ENCODE measurements around the gene TMEM62.
"Not testable (repeated sequence)": the region's sequence is repeated elsewhere in the genome, so short reads cannot be mapped to it uniquely, and the experiment has no call there.

The TMEM62 gene

DNA sequence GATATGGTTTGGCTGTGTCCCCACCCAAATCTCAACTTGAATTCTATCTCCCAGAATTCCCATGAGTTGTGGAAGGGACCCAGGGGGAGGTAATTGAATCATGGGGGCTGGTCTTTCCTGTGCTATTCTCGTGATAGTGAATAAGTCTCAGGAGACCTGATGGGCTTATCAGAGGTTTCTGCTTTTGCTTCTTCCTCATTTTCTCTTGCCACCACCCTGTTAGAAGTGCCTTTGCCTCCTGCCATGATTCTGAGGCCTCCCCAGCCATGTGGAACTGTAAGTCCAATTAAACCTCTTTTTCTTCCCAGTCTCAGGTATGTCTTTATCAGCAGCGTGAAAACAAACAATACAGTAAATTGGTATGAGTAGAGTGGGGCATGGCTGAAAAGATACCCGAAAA, 64.4 kb downstream of the TMEM62 start:
- H3K36me3 ChIP-seq (ENCODE audit: insufficient read depth, low read length): peaks cover 34% of the 10 kb centered on the region
- not testable (repeated sequence) for H3K27ac ChIP-seq (ENCODE audit: low read depth, low read length); H3K4me1 ChIP-seq (ENCODE audit: insufficient read depth, low read length); H3K9me3 ChIP-seq (ENCODE audit: insufficient read depth, low read depth, low read length); H3K4me3 ChIP-seq (ENCODE audit: low read length); H3K9ac ChIP-seq (ENCODE audit: low read depth, low read length); H3K27me3 ChIP-seq (ENCODE audit: insufficient read depth, low read length)
- WGBS: 90% methylated on average over 3 of the region's 3 CpGs

GRCh38 chr15:43198556-43198955, 65.2 kb downstream of the TMEM62 start:
- peaks cover 28% of the 10 kb centered on the region for H3K36me3 ChIP-seq (ENCODE audit: insufficient read depth, low read length)
- H3K4me1 ChIP-seq (ENCODE audit: insufficient read depth, low read length); H3K9ac ChIP-seq (ENCODE audit: low read depth, low read length); H3K27ac ChIP-seq (ENCODE audit: low read depth, low read length); H3K9me3 ChIP-seq (ENCODE audit: insufficient read depth, low read depth, low read length); H3K27me3 ChIP-seq (ENCODE audit: insufficient read depth, low read length); H3K4me3 ChIP-seq (ENCODE audit: low read length): not testable (repeated sequence)
- 92% methylated on average over 4 of the region's 4 CpGs for WGBS

DNA sequence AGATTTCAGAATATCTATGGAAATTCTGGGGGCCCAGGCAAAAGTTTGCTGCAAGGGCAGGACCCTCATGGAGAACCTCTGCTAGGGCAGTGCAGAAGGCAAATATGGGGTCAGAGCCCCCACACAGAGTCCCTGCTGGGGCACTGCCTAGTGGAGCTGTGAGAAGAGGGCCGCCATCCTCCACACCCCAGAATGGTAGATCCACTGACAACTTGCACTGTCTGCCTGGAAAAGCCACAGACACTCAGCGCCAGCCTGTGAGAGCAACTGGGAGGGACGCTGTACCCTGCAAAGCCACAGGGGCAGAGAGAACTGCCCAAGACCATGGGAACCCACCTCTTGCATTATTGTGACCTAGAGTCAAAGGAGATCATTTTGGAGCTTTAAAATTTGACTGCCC, 65.6 kb downstream of the TMEM62 start:
- H3K36me3 ChIP-seq (ENCODE audit: insufficient read depth, low read length): peaks cover 24% of the 10 kb centered on the region
- no peaks in the 10 kb centered on the region for H3K9me3 ChIP-seq (ENCODE audit: insufficient read depth, low read depth, low read length)
- 65% methylated on average over 3 of the region's 3 CpGs for WGBS

GRCh38 chr15:43199945-43200488, 66.6 kb downstream of the TMEM62 start:
- Histone ChIP-seq H3K27ac (ENCODE audit: low read depth, low read length) (no peak overlapping the region), H3K36me3 (ENCODE audit: insufficient read depth, low read length) (peaks cover 14% of the 10 kb centered on the region; the same call in 1 of the 2 replicates), H3K9ac (ENCODE audit: low read depth, low read length) (no peak overlapping the region), H3K27me3 (ENCODE audit: insufficient read depth, low read length) (no peaks in the 10 kb centered on the region), H3K4me3 (ENCODE audit: low read length) (no peak overlapping the region), H3K4me1 (ENCODE audit: insufficient read depth, low read length) (no peaks in the 10 kb centered on the region), H3K9me3 (ENCODE audit: insufficient read depth, low read depth, low read length) (no peaks in the 10 kb centered on the region)
- 100% methylated on average over 2 of the region's 3 CpGs for WGBS

More for the DNA sequence above, 65.6 kb downstream of the TMEM62 start:
- H3K9ac ChIP-seq (ENCODE audit: low read depth, low read length): no peak overlapping the region
- H3K4me3 ChIP-seq (ENCODE audit: low read length): no peak overlapping the region
- no peaks in the 10 kb centered on the region for H3K27me3 ChIP-seq (ENCODE audit: insufficient read depth, low read length)
- no peaks in the 10 kb centered on the region for H3K4me1 ChIP-seq (ENCODE audit: insufficient read depth, low read length)
- H3K27ac ChIP-seq (ENCODE audit: low read depth, low read length): no peak overlapping the region

DNA sequence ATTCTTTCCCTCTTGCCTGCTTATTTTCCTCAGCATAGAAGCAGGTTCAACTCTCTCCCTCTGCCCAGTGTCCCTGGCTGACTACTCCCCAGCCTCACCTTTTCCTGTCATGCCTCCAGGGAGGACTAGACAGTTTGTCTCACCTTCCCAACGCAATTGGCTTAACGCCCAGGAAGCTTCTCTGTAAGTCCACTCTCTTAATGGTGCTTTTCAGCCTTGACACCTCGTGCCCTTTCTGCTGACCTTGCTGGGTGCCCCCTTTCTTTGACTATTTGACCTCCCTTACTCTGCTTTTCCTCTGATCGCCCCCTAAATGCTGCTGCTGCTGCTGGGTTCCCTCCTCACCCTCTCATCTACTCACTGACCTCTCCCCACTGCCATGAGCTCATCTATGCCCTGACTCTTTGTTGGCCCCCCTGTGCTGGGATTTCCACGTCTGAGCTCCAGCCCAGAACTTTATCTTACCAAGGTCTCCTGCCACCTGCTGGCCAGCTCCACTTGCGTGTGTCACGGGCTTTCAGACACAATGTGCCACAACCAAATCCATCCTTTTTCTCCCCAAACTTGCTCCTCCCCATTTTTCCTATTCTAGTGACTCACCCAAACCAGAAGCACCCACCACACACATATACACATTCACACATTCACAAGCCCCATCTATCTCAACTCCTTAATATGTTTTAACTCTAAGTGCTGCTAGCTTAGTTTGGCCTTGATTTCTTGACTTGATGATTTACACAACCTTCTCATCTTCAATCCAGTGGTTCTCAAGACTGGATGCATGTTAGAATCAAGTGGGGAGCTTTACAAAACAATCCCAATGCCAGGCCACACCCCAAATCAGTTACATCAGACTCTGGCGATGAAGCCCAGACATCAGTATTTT, 70.9 kb downstream of the TMEM62 start:
- 52% methylated on average over 8 of the region's 8 CpGs for WGBS
- H3K27me3 ChIP-seq (ENCODE audit: insufficient read depth, low read length): no peaks in the 10 kb centered on the region
- H3K4me3 ChIP-seq (ENCODE audit: low read length): no peak overlapping the region

DNA sequence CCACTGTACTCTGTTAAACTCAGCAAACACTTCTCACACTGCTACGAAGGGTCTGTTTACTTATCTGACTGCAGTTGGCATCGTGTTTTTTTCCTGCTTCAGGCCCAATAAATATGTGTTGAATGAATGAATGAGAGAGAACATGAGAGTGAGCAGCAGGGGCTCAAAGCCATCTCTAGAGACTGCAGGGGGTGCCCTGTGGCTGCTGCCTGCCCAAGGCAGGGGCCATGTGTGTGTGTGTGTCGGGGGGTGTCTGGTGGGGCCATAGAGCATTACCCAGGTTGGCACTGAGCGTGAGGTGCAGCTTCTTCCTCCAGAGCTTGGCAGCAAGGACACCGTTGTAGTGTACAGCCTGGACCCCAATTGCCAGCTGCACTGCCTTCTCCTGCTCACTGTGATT, 72.7 kb downstream of the TMEM62 start:
- H3K27me3 ChIP-seq (ENCODE audit: insufficient read depth, low read length): no peaks in the 10 kb centered on the region
- H3K9ac ChIP-seq (ENCODE audit: low read depth, low read length): no peak overlapping the region
- no peak overlapping the region for H3K27ac ChIP-seq (ENCODE audit: low read depth, low read length)
- H3K9me3 ChIP-seq (ENCODE audit: insufficient read depth, low read depth, low read length): no peaks in the 10 kb centered on the region
- no peaks in the 10 kb centered on the region for H3K36me3 ChIP-seq (ENCODE audit: insufficient read depth, low read length)
- no peaks in the 10 kb centered on the region for H3K4me1 ChIP-seq (ENCODE audit: insufficient read depth, low read length)
- no peak overlapping the region for H3K4me3 ChIP-seq (ENCODE audit: low read length)
- WGBS: 88% methylated on average over 5 of the region's 5 CpGs

More for the DNA sequence above, 70.9 kb downstream of the TMEM62 start:
- Histone ChIP-seq H3K27ac (ENCODE audit: low read depth, low read length) (no peak overlapping the region), H3K9me3 (ENCODE audit: insufficient read depth, low read depth, low read length) (no peaks in the 10 kb centered on the region), H3K4me1 (ENCODE audit: insufficient read depth, low read length) (no peaks in the 10 kb centered on the region), H3K36me3 (ENCODE audit: insufficient read depth, low read length) (no peaks in the 10 kb centered on the region), H3K9ac (ENCODE audit: low read depth, low read length) (no peak overlapping the region)

DNA sequence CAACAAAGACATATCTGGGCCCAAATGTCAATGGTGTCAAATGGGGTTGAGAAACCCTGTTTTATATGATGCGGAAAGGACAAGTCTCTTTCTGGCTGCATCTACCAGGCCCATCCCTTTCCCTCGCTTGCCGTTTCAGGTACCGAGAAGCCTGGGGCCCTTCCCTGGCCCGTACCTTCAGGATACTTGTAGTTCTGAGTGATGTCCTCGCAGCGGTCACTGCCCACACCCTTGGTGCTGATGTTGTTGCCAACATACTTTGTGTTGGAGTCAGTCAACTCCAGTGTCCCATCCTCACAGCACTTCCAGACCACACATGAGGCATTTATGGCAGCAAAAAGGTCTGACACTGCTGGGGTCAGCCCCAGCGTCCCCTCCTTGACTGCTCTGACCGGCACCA, 73.6 kb downstream of the TMEM62 start:
- H3K27ac ChIP-seq (ENCODE audit: low read depth, low read length): no peak overlapping the region
- H3K9me3 ChIP-seq (ENCODE audit: insufficient read depth, low read depth, low read length): no peaks in the 10 kb centered on the region
- H3K9ac ChIP-seq (ENCODE audit: low read depth, low read length): no peak overlapping the region
- H3K4me3 ChIP-seq (ENCODE audit: low read length): no peak overlapping the region
- WGBS: 93% methylated on average over 9 of the region's 9 CpGs
- no peaks in the 10 kb centered on the region for H3K4me1 ChIP-seq (ENCODE audit: insufficient read depth, low read length)
- no peaks in the 10 kb centered on the region for H3K36me3 ChIP-seq (ENCODE audit: insufficient read depth, low read length)
- H3K27me3 ChIP-seq (ENCODE audit: insufficient read depth, low read length): no peaks in the 10 kb centered on the region

DNA sequence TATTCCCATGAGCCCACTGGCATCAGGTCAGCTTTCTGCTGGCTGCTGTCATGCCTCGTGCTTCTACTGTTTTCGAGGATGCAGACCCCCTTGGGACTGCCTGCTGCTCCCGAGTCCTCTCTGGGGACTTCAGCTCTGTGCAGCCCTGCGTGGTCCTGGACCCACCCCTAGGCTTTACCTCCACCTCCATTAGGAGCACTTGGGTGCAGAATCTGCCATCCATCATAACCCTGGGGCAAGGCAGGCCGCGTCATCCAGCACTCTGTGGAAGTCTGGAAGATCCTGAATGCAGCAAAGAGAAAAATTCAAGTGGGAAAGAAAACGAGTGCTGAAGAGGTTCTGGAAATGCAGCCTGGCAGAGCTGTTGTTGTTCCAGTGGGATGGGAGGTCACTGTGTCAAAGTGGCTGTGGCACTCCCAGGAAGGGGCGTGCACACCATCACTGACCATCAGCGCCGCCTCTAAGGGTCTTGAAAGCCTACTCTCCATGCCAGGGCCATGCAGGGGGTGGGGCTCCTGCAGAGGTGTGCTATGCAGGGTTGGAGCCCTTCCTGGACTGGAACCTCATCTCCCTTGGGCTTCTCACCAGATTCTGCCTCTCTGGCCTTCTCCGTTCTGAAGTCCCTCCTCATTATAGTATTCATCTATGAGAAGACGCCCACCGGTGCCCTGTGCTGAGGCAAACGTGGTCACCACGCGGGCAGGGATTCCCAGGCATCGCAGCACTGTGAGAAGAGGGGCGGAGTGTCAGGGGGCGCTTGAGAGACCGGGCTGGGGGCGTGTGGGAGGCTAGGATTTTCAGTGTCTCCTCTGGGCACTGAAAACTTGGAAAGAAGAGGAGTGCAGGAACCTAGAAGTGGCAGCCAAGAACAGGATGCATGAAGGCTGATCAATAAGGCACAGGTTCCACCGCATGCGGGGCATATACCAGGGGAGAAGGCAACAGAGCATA, 74.9 kb downstream of the TMEM62 start:
- no peak overlapping the region for H3K9ac ChIP-seq (ENCODE audit: low read depth, low read length)
- no peak overlapping the region for H3K27ac ChIP-seq (ENCODE audit: low read depth, low read length)
- no peaks in the 10 kb centered on the region for H3K9me3 ChIP-seq (ENCODE audit: insufficient read depth, low read depth, low read length)
- 80% methylated on average over 23 of the region's 23 CpGs for WGBS
- H3K4me1 ChIP-seq (ENCODE audit: insufficient read depth, low read length): no peaks in the 10 kb centered on the region
- no peak overlapping the region for H3K4me3 ChIP-seq (ENCODE audit: low read length)
- H3K36me3 ChIP-seq (ENCODE audit: insufficient read depth, low read length): no peaks in the 10 kb centered on the region
- H3K27me3 ChIP-seq (ENCODE audit: insufficient read depth, low read length): no peaks in the 10 kb centered on the region

DNA sequence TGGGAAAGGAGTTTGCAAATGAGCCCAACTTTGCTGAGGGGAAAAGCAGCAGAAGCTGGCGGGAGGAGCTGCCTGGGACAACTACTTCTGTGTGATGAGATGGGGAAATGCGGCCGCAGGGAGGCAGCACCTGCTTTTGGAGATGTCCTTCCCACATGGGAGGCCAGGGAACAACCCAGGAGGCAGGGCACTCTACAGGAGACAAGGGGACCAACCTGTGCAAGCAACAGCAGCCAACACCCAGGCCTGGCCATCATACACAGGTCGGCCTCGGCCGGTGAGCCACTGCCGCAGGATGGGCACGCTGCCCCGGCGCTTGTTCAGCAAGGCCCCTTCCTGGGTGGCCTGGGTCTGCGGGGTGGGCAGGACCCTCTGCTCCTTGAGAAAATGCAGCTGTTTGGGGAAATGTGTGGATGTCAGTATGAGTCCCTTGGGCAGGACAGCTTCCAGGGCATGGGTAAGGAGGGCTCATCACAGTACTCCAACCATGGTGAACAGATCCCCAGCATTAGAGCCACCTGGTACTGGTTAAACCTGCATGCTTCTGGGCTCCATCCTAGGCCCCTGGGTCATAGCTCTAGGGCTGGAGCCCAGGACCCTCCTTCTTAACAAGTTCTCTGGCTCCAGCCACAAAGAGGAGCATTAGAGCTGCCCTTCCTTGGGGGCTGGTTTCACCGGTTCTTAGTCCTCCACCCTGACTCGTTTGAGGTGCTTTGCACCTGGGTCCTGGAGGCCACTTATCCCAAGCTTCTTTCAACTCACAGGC, 75.9 kb downstream of the TMEM62 start:
- H3K36me3 ChIP-seq (ENCODE audit: insufficient read depth, low read length): no peaks in the 10 kb centered on the region
- 84% methylated on average over 13 of the region's 13 CpGs for WGBS
- H3K27me3 ChIP-seq (ENCODE audit: insufficient read depth, low read length): no peaks in the 10 kb centered on the region
- H3K4me3 ChIP-seq (ENCODE audit: low read length): no peak overlapping the region
- H3K9ac ChIP-seq (ENCODE audit: low read depth, low read length): no peak overlapping the region
- no peak overlapping the region for H3K27ac ChIP-seq (ENCODE audit: low read depth, low read length)
- H3K4me1 ChIP-seq (ENCODE audit: insufficient read depth, low read length): no peaks in the 10 kb centered on the region
- no peaks in the 10 kb centered on the region for H3K9me3 ChIP-seq (ENCODE audit: insufficient read depth, low read depth, low read length)

- Histone ChIP-seq H3K27ac (ENCODE audit: low read depth, low read length) (no peak overlapping the region), H3K27me3 (ENCODE audit: insufficient read depth, low read length) (no peaks in the 10 kb centered on the region), H3K9ac (ENCODE audit: low read depth, low read length) (no peak overlapping the region), H3K4me1 (ENCODE audit: insufficient read depth, low read length) (no peaks in the 10 kb centered on the region), H3K36me3 (ENCODE audit: insufficient read depth, low read length) (no peaks in the 10 kb centered on the region), H3K4me3 (ENCODE audit: low read length) (no peak overlapping the region), H3K9me3 (ENCODE audit: insufficient read depth, low read depth, low read length) (no peaks in the 10 kb centered on the region)
- WGBS: 95% methylated on average over 15 of the region's 15 CpGs
These were observed 76.9 kb downstream of the TMEM62 start for GRCh38 chr15:43210172-43210745.

Measured in HUES64 (cell line).